Effector CD4-positive, alpha-beta T cell (primary cell): Measurements from ENCODE around the gene WDR76.
"Not testable (repeated sequence)": the region's sequence is repeated elsewhere in the genome, so short reads cannot be mapped to it uniquely, and the experiment has no call there.

ENCODE experiments used
- DNase-seq: peaks from one replicate; pipeline ENCODE4 v3.0.0-alpha.2; 2020
- total RNA-seq: gene quantifications from one replicate; lab custom pipeline; 2026; lab: John Stamatoyannopoulos, UW

The WDR76 gene
- 11.8 reads per million, percentile 35 among the genes with 10 or more reads in this experiment for total RNA-seq

DNA sequence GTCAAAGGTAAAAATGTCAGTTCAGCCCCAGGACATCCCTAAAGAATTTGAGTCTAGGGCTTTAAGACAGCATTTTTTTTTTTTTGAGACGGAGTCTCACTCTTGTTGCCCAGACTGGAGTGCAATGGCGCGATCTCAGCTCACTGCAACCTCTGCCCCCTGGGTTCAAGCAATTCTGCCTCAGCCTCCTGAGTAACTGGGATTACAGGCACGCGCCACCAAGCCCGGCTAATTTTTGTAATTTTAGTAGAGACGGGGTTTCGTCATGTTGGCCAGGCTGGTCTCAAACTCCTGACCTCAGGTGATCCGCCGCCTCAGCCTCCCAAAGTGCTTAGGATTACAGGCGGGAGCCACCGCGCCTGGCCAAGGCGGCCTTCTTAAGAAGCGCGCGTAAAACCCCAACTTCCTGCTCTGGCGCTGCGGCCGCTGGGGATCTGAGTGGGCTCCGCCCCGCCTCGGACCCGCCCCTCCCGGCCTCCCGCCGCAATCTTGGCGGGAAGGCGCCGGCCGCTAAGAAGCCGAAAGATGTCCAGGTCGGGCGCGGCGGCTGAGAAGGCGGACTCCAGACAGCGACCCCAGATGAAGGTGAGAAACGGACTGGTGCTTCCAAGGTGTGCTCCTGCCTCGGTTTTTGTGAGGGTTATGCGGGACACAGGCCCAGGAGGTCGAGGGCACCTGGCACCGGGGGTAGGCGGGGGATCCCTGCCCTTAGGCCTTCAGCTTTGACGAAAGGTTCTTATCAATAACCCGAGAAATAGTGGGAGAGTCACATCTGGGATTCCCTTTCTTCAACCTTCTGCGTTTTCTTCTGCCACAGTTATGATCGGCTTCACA, at the start of gene WDR76:
Gene WDR76, plus strand, starts transcription at position 495 of the 834 bp plus-strand sequence. Its CDS starts 31 bp downstream, at position 526.
- peak; percentile 54 for DNase-seq

DNA sequence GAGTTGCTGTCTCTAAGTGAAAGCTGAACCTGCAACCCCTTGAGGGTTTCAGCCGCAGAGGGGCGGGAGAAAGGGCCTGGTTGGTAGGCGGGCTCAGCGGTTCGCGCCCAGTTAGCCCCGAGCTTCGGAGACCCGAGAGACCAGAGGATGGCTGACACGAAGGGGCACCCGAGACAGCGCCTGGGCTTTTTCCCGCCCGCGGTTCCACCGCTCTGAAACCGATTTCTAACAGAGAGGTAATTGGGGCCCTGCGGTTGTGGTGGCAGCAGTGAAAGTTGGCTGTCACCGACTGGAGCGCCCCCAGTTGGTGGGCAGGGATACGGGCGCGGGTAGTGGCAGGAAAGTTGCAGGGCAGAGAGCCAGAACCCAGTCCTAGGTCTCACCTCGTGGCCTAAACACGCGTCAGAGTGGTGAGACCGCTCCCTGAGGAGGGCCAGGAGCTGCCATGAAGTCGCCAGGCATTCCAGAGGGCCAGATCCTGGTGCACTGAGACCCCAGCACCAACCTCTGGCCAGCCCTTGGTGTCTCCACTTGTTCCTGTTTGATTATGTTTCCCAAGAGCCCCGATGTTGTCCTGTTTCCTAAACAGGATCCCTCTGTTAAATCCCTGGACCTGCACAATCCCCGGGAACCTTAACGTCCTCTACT, 49.4 kb upstream of the WDR76 start:
- DNase-seq = peak; percentile 78

DNA sequence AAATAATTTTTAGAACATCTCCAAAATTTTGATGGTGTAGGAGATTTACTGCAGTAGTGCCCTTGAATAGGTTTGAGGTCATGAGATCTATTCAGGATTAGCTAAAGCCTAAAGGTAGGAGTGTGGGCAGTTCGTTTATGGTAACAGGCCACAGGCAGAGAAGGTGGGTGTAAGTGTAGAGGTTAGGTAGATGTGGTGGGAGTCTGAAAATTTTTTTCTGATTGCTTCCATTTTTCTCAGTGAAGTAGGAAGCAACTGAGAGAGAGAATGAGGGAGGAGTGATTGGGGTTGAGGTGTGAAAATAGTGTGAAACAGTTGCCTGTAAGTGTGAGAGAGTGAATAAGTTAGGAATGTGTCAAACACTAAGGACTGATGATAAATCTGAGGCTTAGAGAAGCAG, 47.8 kb upstream of the WDR76 start:
- no peak for DNase-seq

DNA sequence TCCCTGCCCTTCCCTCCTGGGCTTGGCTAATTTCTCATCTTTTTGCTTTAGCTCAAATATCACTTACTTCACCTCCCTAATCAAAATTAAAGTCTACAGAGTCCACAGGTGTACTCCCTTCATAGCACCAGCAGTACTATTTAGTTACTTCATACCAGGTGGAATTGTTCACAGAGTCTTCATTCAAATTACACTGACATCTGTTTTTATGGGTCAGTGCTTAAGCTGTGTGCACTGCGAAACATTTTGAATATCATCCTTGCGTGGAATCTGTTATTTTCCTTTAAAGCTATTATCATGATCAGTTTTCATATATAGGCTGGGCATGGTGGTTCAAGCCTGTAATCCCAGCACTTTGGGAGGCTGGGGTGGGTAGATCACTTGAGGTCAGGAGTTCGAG, 37.4 kb upstream of the WDR76 start:
- no peak for DNase-seq

DNA sequence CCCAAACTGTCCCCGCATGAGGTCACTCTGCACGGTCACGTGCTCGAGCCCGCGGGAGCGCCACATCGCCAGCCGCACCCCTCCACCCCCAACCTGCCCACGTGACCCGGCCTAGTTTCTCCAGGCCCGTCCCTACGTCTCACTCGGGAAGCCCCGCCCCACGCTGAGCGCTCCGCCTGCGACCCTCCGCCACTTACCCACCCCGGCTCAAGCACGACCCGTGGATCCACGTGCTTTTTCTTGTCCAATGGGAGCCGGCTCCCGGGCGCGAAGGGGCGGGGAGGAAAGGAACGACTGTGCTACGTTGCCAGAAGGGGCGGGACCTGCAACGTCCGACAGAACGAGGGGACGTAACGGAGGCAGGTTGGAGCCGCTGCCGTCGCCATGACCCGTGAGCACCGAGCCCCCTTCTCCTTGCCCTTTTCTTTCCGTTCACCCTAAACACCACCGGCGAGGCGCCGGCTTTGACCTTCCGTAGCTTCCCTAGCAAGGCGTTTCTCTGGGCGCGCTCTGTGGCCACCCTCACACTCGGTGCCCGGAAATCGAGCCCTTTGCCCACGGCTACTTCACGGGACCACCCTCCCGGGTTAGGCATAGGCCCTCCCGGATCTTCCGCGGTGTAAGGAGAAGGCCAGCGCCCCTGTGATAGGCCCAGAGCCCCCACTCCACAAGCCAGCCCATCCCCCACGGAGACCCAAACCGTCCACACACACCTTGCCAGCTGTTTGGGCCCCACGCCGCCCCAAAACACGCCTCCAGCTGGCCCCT, 34.6 kb upstream of the WDR76 start, which contains the start of gene SERF2:
Gene SERF2, plus strand, starts transcription at position 328 of the 768 bp plus-strand sequence. Its CDS starts 57 bp downstream, at position 385.
- DNase-seq = peak; percentile 99

DNA sequence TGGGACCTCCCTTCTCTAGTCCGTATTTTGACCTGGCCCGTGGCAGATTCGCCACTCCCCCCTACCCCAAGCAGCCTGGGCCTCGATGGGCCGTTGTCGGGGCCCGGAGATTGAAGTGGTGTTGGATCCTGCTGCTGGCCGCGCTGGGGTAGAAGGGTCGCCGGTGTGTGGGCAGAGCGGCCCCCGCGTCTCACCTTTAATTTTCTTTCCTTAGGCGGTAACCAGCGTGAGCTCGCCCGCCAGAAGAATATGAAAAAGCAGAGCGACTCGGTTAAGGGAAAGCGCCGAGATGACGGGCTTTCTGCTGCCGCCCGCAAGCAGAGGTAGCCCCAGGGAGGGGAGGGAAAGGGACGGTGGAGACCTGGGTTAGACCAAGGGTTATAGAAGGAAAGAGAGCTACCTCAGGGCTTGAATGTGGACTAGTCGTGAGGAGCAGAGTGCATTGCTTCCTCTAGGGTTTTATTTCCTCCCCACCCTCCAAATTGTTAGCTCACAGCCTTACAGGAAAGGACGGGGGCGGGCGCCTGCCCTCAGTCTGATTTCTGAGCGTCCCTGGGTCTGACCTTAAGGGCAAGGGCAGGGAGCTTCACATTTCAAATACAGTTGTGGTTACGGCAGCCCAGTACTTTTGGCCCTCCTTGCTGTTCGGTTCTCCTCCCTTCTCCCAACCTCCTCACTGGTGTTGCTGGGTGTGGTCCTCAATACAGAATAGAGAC, 33.9 kb upstream of the WDR76 start:
- no peak for DNase-seq

DNA sequence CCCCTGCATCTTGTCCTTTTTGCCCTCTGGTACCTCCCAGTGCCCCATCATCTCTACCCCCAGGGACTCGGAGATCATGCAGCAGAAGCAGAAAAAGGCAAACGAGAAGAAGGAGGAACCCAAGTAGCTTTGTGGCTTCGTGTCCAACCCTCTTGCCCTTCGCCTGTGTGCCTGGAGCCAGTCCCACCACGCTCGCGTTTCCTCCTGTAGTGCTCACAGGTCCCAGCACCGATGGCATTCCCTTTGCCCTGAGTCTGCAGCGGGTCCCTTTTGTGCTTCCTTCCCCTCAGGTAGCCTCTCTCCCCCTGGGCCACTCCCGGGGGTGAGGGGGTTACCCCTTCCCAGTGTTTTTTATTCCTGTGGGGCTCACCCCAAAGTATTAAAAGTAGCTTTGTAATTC, 33.2 kb upstream of the WDR76 start:
- no peak for DNase-seq

DNA sequence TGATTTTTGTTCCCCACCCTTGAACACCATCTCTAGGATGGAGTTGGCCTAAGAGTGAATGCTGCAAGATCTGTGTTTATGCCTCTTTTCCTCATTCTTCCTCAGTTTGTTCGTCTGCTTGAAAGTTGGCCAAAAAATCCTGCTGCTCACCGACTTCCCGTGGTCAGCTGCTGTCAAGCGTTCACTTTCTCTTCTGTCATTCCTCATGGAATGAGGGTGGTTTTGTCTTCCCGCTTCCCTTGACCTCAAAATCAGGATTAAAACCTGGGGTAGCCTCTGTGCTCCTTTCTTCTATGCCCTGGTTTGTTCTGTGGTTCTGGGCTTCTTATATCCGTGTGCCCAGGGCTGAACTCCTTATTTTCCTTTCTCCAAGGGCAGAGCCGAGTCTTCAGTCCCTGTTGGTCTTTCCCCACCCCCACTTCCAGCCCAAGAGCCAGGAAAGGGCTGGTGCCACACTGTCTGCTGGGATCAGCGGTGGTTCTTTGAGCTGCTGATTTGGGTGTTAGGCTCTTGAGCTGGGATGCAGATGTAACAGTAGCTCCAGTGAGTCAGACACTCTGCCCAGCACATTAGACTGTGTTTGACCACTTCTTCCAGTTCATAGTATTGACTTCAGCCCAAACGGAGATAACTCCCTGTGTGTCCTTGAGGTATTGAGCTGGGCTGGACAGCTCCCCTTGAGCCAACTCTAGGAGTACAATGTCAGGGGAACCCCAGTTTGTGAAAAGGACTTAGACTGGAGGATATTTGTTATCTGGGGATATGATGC, 32.3 kb upstream of the WDR76 start:
- DNase-seq = no peak

DNA sequence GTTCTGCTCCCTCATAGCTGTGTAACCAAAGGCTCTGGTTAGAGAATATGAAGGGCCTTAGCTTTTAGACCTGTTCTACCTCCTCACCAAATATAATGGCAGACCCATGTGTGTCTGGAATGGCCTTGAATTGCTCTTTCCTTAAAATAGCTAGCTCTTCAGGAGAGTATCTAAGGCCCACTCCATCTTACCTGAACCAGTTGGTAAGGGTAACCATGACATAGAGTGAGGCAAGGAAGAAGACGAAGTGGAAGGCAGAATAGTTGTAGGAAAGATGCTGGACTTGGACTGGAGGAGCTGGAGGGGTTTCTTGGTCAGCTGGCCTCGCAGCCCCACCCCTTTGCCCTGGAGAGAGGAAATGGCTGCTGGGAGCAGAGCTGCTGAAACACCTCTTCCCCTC, 31.6 kb upstream of the WDR76 start:
- no peak for DNase-seq

DNA sequence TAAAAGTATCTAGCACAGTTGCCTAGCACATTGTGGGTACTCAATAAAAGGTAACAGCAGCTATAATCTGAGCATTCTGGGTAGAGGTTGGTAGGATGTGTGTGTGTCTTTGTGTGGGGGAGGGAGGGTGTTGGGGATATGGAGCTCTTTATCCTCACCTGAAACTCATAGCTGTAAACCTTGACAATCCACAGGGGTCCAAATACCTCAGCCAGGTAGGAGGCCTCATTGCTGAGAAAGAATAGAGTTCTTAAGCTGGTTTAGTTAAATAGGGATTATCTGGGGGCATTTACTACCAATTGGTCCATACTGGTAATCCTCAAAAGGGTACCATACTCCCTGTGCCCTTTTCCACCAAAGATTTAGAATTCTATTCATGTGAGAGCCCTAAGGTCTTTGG, 30.8 kb upstream of the WDR76 start:
- no peak for DNase-seq

DNA sequence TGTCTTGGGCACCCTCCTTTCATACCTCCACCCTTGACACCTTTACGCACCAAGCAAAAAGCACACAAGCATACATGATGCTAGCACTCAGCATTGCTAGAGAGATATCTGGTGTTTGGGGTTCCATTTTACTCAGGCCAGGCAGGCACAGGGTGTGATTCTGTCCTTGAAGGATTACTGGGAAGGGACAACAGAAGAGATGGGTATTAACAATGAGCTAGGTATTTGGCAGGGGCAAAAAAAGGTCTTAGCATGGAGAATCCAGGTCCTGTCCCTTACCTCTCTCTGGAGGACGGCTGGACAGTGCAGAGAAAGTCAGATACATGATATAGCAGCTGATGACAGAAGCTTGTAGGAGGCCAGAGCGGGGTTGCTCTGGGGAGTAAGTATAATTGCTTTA, 30.2 kb upstream of the WDR76 start:
- DNase-seq = no peak

DNA sequence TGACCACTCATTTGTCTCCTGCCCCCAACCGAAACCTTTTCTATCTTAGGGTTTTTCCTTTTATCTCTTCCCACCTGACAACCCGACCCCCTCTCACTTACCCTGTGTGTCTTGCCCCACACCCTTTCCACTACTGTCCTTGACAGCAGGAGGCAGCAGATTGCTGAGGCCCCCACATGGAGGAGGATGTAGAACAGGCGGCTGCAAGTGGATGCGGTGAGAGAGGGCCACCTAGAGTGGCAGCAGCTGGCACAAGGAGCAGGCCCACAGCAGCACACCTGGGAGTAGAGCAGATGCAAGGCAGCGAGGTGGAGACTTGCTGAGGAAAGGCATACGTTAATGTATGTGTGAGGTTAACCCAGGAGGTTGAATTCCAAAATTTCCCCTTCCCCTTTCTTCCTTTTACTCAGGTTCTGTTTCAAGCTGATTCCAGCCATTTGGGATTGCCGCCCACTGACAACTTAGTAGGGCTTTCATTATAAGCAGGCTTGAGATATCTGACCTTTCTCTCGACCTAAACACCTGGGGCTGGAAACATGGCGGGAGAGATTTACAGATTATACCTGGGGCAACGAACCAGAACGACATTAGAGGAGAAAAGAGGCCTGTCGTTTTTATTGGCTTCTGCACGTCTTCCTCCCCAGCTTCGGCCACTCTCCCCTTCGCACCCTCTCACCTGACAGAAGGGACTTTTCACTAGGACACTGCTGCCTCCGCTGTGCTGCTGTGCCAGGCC, 27.4 kb upstream of the WDR76 start:
- DNase-seq = no peak

DNA sequence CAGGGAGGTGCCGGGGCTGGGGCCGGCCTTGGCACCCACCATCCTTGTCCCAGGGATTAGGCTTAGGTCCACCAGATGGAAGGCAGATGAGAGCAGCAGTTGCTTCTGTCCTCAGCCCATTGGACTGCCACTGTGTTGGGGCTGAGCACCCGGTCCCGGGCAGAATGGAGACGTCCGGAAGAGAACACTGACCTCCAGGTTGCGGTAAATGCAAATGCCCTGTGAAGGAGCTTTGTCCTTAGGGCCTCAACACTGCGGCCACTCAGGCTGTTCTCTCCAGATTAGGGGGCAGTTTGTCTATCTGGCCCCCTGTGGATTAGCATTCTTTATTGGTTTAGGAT, 26.9 kb upstream of the WDR76 start, which contains the start of gene SERINC4:
Gene SERINC4, minus strand, starts transcription at position 276 of the 341 bp plus-strand sequence. Its CDS starts 234 bp downstream, at position 42.
- no peak for DNase-seq

DNA sequence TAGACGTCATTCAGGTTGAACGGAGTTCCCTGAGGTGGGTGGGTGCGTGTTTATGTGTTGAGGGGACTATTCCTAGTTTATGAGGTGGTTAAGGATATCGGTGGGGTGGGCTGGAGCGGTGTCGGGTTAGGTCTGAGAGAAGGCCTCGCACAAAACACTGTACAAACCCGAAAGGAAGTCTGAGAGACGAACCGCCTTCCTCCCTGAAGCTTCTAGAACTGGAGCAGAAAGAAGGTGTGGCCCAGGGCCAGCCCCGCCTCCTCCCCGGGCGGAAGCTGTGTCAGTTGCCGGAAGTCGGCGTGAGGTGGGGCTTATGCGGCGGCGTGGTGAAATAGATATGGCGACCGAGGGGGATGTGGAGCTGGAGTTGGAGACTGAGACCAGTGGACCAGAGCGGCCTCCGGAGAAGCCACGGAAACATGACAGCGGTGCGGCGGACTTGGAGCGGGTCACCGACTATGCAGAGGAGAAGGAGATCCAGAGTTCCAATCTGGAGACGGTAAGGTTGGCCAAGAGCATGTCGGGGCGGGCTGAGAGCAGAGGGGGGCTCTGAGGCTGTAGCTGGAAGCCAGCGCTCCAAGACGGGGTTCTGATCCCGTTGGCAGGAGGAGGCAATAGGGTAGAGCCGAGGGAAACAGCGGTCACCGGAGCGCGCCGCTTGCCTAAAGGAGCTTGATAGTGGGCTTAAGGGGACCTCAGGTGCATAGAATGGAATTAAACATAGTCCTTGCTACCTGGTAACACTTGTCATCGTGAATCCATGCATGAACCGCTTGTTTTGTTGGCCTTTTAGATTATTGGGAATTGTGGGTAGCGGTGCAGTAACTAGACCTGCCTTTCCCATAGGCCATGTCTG, 26.3 kb upstream of the WDR76 start, which contains the start of gene HYPK:
Gene HYPK, plus strand, starts transcription at position 314 of the 856 bp plus-strand sequence. Its CDS starts 24 bp downstream, at position 338.
- peak; percentile 87 for DNase-seq

DNA sequence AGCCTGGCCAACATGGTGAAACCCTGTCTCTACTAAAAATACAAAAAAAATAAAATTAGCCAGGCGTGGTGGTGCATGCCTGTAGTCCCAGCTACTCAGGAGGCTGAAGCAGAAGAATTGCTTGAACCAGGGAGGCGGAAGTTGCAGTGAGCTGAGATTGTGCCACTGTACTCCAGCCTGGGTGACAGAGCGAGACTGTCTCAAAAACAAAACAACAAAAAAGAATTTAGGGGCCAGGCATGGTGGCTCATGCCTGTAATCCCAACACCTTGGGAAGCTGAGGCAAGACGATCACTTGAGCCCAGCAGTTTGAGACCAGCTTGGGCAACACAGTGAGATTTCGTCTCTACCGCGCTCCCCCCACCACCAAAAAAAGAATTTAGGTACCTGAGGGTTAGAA, 24.1 kb upstream of the WDR76 start:
- DNase-seq = not testable (repeated sequence)

DNA sequence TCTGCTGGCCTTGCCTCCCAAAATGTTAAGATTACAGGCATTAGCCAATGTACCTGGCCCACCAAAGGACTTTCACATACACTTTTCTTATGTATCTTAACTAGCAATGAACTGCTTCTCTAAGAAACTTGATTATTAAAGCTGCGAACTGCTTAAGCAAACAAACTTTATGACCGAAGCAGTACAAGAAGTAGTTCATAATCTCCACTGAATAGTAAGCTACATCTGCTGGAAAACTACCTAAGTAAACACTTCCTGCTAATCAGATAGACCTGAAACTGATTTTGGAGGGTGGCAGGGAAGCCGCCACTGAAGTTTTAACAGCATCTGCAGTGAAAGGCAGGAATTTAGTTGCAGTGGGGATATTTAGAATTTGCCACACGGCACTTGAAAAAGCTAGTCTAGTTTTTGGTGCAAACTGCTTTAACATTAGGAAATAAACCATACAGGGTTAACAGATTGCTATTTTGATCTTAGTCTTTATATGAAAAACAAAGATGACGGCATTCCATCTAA, 18.3 kb upstream of the WDR76 start:
- no peak for DNase-seq

DNA sequence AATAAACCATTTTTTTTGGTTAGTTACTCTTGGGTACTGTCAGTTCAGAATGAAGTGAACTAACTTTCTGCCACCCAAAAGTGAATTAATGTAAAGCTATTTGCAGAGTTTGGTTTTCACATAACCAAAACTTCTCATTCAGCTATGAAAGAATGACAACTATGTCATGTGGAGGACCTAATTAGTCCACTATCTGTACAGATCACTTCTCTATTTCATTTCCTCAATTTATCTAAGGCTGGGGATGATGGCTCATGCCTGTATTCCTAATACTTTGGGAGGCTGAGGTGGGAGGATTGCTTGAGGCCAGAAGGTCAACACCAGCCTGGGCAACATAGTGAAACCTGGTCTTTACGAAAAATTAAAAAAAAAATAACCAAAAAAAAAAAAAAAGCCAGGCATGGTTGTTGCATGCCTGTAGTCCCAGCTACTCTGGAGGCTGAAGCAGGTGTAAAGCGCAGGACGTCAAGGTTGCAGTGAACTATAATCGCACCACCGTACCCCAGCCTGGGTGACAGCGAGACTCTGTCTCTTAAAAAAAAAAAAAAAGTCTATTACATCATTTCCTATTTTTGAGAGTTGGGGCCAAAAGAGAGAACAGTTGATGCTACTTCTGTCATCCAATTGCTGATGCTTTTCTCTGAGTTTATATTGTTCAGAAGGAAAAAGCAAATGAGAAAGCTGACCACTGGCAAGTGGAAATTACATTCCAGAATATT, 17.7 kb upstream of the WDR76 start:
- no peak for DNase-seq

DNA sequence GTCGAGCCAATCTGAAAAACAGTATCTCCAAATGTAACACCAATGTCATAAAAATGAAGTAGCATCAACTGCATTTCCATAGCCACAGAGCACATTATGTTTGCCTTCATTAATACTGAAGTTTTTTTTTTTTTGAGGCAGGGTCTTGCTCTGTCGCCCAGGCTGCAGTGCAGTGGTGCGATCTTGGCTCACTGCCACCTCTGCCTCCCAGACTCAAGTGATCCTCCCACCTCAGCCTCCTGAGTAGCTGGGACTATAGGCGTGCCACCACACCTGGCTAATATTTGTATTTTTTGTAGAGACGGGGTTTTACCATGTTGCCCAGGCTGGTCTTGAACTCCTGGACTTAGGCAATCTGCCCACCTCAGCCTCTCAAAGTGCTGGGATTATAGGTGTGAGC, 11.7 kb upstream of the WDR76 start:
- DNase-seq = not testable (repeated sequence)

DNA sequence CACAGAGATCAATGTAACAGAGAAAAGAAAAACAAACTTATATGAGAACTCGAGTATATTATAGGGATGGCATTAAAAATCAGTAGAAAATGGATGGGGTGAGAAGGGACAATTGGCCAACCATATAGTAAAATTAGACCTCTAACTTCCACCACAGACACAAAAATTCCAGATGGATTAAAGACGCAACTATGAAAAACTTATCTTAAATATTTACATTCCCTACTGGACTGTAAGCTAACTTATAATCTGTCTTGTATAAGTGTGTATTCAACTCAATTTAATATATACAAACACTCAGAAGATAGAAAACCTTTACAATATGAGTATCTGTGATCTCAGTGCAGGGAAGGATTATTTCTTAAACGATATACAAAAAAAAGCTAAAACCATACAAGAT, 5.3 kb upstream of the WDR76 start:
- DNase-seq = no peak
